ENCODE data around the gene ALK. TPM values are rescaled to one million over a fixed set of nuclear protein-coding genes. Genes with fewer than 3 reads are reported as not detected.

ALK gene
- 0.52 TPM for total RNA-seq

DNA sequence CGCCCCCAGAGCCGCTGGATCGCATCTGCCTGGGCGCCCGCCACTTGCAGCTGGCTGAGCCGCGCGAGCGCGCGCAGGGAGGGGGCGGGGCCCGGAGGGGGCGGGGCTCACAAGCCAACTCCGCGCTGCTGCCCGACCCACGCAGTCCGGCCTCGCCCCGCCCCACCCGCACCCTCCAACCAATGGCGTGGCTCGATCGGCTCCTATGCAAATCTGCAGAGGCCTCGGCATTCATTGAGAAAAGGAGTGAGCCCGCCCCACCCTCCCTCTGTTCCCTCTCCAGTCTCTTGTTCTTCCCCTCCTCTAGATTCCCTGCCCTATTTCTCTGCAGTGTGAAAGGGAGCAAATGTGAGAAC lies at the start of gene ALK:
ALK (minus strand) TSS at position 27 of the 356 bp plus-strand sequence. CDS start 927 bp downstream, outside the sequence.
- Histone ChIP-seq H3K4me1 (ENCODE audit: control insufficient read depth in 3 of 3, insufficient read depth in 3 of 3, low read length in 3 of 3) (peaks cover 12 to 20% (median 15%) of the 10 kb centered on the region in 3 donors), H3K9ac (ENCODE audit: low read depth in 1 of 3, low read length in 3 of 3) (no peak within 1 kb of the TSS), H3K4me3 (ENCODE audit: low read length in 3 of 3) (peak within 1 kb of the TSS; percentile 16 to 43 (median 30)), H3K27me3 (ENCODE audit: control insufficient read depth in 3 of 3, insufficient read depth in 3 of 3, low read length in 3 of 3) (peaks cover 44 to 62% (median 59%) of the 10 kb centered on the region in 3 donors), H3K9me3 (ENCODE audit: control insufficient read depth in 3 of 3, low read length in 3 of 3) (no peaks in the 10 kb centered on the region), H3K36me3 (ENCODE audit: control insufficient read depth in 3 of 3, insufficient read depth in 3 of 3, low read length in 3 of 3) (no peaks in the 10 kb centered on the region), H3K27ac (ENCODE audit: low read depth, low read length) (no peak within 1 kb of the TSS)

DNA sequence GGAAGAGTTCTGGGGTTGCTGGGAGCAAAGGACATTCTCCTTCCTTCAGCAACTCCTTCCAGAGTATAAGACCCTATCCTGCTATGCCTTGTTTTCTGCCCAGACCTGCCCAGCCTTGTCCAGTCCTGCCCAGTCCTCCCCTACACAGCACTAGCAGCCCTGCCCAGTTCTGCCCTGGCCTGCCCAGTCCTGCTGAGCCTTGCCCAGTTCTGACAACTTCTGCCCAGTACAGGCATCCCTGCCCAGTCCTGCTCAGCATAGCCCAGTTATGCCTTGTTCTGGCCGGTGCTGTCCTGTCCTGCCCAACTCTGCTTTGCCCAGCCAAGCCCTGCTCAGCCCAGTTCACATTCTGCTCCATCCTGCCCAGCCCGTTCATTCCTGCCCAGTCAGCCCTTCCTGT lies 44.9 kb upstream of the ALK start:
- no peaks in the 10 kb centered on the region for H3K36me3 ChIP-seq (ENCODE audit: control insufficient read depth in 3 of 3, insufficient read depth in 3 of 3, low read length in 3 of 3)
- H3K9me3 ChIP-seq (ENCODE audit: control insufficient read depth in 3 of 3, low read length in 3 of 3) = no peaks in the 10 kb centered on the region
- peaks cover 6 to 34% (median 18%) of the 10 kb centered on the region in 3 donors for H3K27me3 ChIP-seq (ENCODE audit: control insufficient read depth in 3 of 3, insufficient read depth in 3 of 3, low read length in 3 of 3)

DNA sequence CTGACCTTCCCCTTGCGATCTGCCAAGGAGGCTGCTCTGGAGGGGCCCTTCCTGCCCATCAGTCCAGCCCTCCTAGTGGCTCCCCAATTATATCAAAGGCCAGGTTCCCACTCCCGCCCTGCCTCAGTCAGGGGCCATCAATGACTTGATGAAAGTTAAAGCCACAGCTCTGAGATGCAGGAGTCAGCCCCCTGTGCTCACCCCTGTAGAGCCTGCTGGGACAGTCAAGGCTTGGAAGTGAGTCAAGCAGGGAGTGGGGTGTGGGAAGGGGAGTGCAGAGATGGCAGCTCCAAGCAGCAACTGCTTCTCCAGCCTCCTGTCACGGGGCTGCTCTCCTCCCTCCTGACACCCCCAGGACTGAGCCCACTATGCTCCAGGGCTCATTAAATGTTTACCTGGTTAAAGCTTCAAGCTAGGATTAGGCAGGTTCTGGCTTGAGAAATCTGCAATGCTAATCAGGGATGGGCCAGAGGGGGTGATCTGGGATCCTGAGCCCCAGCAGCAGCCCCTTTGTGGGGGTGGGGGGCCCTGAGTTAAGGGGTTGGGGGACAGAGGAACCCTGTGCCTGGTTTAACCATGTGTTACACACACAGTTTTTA lies 42.7 kb upstream of the ALK start:
- H3K4me1 ChIP-seq (ENCODE audit: control insufficient read depth in 3 of 3, insufficient read depth in 3 of 3, low read length in 3 of 3) = no peaks in the 10 kb centered on the region
- H3K9me3 ChIP-seq (ENCODE audit: control insufficient read depth in 3 of 3, low read length in 3 of 3) = no peaks in the 10 kb centered on the region
- no peak overlapping the region for H3K27ac ChIP-seq (ENCODE audit: low read depth, low read length)
- H3K36me3 ChIP-seq (ENCODE audit: control insufficient read depth in 3 of 3, insufficient read depth in 3 of 3, low read length in 3 of 3) = no peaks in the 10 kb centered on the region
- H3K4me3 ChIP-seq (ENCODE audit: low read length in 3 of 3) = no peak overlapping the region
- no peak overlapping the region for H3K9ac ChIP-seq (ENCODE audit: low read depth in 1 of 3, low read length in 3 of 3)
- peaks cover 6 to 32% (median 9%) of the 10 kb centered on the region in 3 donors for H3K27me3 ChIP-seq (ENCODE audit: control insufficient read depth in 3 of 3, insufficient read depth in 3 of 3, low read length in 3 of 3)

More for the DNA sequence above, 44.9 kb upstream of the ALK start:
- no peak overlapping the region for H3K9ac ChIP-seq (ENCODE audit: low read depth in 1 of 3, low read length in 3 of 3)
- H3K4me3 ChIP-seq (ENCODE audit: low read length in 3 of 3) = no peak overlapping the region
- H3K4me1 ChIP-seq (ENCODE audit: control insufficient read depth in 3 of 3, insufficient read depth in 3 of 3, low read length in 3 of 3) = no peaks in the 10 kb centered on the region
- H3K27ac ChIP-seq (ENCODE audit: low read depth, low read length) = no peak overlapping the region

DNA sequence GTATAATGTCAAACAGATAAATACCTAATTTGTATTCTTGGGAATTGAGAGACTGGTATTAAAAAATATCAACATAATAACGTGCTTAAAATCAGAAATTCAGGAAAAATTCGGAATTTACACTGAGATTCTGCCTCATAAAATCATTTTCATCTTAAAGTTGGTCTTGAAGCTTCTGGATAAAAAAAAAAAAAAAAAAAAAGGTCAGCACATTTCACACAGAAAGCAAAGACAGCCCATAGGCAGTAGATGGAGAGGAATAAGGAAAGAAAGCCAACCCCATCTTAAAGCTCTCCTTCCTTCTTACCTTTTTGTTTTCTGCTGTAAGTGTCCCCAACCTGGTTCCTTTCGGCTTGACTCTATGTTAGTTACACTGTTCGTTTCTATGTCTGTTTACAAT lies 41.5 kb upstream of the ALK start:
- Histone ChIP-seq H3K36me3 (ENCODE audit: control insufficient read depth in 3 of 3, insufficient read depth in 3 of 3, low read length in 3 of 3) (no peaks in the 10 kb centered on the region), H3K9ac (ENCODE audit: low read depth in 1 of 3, low read length in 3 of 3) (no peak overlapping the region), H3K27ac (ENCODE audit: low read depth, low read length) (no peak overlapping the region), H3K4me3 (ENCODE audit: low read length in 3 of 3) (no peak overlapping the region), H3K4me1 (ENCODE audit: control insufficient read depth in 3 of 3, insufficient read depth in 3 of 3, low read length in 3 of 3) (no peaks in the 10 kb centered on the region), H3K27me3 (ENCODE audit: control insufficient read depth in 3 of 3, insufficient read depth in 3 of 3, low read length in 3 of 3) (peaks cover 6 to 32% (median 9%) of the 10 kb centered on the region in 3 donors), H3K9me3 (ENCODE audit: control insufficient read depth in 3 of 3, low read length in 3 of 3) (no peaks in the 10 kb centered on the region)

DNA sequence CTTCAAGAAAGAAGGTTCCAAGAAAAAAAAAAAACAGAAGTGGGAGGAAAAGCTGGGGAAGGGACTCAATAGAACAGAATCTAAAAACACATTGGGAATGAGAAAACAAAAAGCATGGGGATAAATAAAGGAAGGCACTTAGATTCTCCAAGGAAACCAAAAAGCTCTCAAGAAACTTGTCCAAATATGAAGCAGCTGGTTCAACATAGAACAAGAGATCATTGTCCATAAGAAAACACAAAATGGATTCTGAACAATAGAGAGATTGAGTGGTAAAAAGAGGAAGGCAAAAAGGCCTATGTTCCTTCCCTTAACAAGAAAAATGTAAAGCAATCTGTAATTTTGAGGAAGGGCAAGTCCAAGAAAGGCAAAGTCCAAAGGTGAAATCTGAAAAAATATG lies 32.9 kb upstream of the ALK start:
- H3K36me3 ChIP-seq (ENCODE audit: control insufficient read depth in 3 of 3, insufficient read depth in 3 of 3, low read length in 3 of 3) = no peaks in the 10 kb centered on the region
- H3K4me3 ChIP-seq (ENCODE audit: low read length in 3 of 3) = no peak overlapping the region
- H3K9me3 ChIP-seq (ENCODE audit: control insufficient read depth in 3 of 3, low read length in 3 of 3) = no peaks in the 10 kb centered on the region
- H3K27ac ChIP-seq (ENCODE audit: low read depth, low read length) = no peak overlapping the region
- H3K9ac ChIP-seq (ENCODE audit: low read depth in 1 of 3, low read length in 3 of 3) = no peak overlapping the region
- H3K4me1 ChIP-seq (ENCODE audit: control insufficient read depth in 3 of 3, insufficient read depth in 3 of 3, low read length in 3 of 3) = no peaks in the 10 kb centered on the region
- H3K27me3 ChIP-seq (ENCODE audit: control insufficient read depth in 3 of 3, insufficient read depth in 3 of 3, low read length in 3 of 3) = peaks cover 0 to 3% (median 2%) of the 10 kb centered on the region in 3 donors

DNA sequence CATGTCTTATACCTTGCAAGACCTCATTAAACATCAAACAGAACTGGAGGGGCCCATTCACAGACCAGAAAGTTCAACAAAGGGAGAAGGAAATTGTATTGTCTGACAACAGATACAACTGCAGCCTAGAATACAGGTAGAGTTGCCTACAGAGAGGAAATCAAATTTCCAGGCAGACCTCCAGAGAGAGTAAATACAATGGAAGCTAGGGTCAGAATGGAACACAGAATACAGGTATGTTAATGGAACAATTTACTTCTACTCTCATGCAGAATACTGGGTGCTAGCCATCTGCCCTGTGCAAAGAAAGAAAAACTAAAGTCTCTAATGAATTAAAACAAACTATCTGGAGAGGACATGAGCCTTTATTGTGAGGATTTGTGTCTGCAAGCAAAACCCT lies 31.6 kb upstream of the ALK start:
- Histone ChIP-seq H3K9me3 (ENCODE audit: control insufficient read depth in 3 of 3, low read length in 3 of 3) (no peaks in the 10 kb centered on the region), H3K4me1 (ENCODE audit: control insufficient read depth in 3 of 3, insufficient read depth in 3 of 3, low read length in 3 of 3) (no peaks in the 10 kb centered on the region), H3K27me3 (ENCODE audit: control insufficient read depth in 3 of 3, insufficient read depth in 3 of 3, low read length in 3 of 3) (peaks cover 0 to 2% (median 0%) of the 10 kb centered on the region in 3 donors), H3K4me3 (ENCODE audit: low read length in 3 of 3) (no peak overlapping the region), H3K27ac (ENCODE audit: low read depth, low read length) (no peak overlapping the region), H3K9ac (ENCODE audit: low read depth in 1 of 3, low read length in 3 of 3) (no peak overlapping the region), H3K36me3 (ENCODE audit: control insufficient read depth in 3 of 3, insufficient read depth in 3 of 3, low read length in 3 of 3) (no peaks in the 10 kb centered on the region)

DNA sequence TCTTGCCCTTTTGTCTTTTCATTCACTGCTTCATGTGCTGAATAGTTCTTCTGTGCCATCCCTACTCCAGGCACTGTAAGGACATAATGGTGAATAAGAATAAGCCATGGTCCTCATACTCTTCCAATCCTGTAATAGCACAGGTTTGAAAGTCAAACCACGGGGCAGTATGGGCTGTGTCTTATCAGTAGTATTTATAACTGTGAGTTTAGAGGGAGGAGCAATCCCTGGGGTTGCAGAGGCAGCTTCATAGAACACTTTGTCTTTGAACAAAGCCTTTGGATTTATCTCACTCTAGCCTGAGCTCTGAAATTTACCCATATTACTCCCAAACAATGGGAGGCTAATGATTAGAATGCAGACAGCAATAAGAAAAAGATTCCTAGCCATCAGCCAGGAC lies 30.2 kb upstream of the ALK start:
- Histone ChIP-seq H3K27me3 (ENCODE audit: control insufficient read depth in 3 of 3, insufficient read depth in 3 of 3, low read length in 3 of 3) (peaks cover 0 to 8% (median 2%) of the 10 kb centered on the region in 3 donors), H3K36me3 (ENCODE audit: control insufficient read depth in 3 of 3, insufficient read depth in 3 of 3, low read length in 3 of 3) (no peaks in the 10 kb centered on the region), H3K9me3 (ENCODE audit: control insufficient read depth in 3 of 3, low read length in 3 of 3) (no peaks in the 10 kb centered on the region), H3K27ac (ENCODE audit: low read depth, low read length) (no peak overlapping the region), H3K9ac (ENCODE audit: low read depth in 1 of 3, low read length in 3 of 3) (no peak overlapping the region), H3K4me3 (ENCODE audit: low read length in 3 of 3) (no peak overlapping the region), H3K4me1 (ENCODE audit: control insufficient read depth in 3 of 3, insufficient read depth in 3 of 3, low read length in 3 of 3) (no peaks in the 10 kb centered on the region)

DNA sequence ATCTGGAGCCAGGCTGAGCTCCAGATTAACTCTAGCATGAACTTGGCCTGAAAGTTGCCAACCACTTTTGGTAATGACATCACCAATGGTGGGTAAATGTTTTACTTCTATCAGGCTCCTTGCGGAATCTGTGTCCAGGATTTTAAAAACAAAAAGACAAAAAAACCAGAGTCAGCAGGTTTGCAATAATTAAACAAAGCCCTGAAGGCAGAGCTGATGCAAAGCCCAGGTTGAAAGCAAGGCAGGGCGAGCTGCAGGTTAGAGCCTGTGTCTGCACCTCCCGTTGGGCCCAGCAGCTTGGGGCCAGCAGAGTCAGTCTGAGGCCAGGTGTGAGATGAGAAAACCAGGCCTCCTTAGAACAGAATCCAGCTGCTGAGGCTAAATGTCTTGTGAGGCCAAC lies 29.1 kb upstream of the ALK start:
- Histone ChIP-seq H3K9ac (ENCODE audit: low read depth in 1 of 3, low read length in 3 of 3) (no peak overlapping the region), H3K9me3 (ENCODE audit: control insufficient read depth in 3 of 3, low read length in 3 of 3) (no peaks in the 10 kb centered on the region), H3K4me3 (ENCODE audit: low read length in 3 of 3) (no peak overlapping the region), H3K27ac (ENCODE audit: low read depth, low read length) (no peak overlapping the region), H3K4me1 (ENCODE audit: control insufficient read depth in 3 of 3, insufficient read depth in 3 of 3, low read length in 3 of 3) (no peaks in the 10 kb centered on the region), H3K36me3 (ENCODE audit: control insufficient read depth in 3 of 3, insufficient read depth in 3 of 3, low read length in 3 of 3) (no peaks in the 10 kb centered on the region), H3K27me3 (ENCODE audit: control insufficient read depth in 3 of 3, insufficient read depth in 3 of 3, low read length in 3 of 3) (peaks cover 0 to 8% (median 2%) of the 10 kb centered on the region in 3 donors)

DNA sequence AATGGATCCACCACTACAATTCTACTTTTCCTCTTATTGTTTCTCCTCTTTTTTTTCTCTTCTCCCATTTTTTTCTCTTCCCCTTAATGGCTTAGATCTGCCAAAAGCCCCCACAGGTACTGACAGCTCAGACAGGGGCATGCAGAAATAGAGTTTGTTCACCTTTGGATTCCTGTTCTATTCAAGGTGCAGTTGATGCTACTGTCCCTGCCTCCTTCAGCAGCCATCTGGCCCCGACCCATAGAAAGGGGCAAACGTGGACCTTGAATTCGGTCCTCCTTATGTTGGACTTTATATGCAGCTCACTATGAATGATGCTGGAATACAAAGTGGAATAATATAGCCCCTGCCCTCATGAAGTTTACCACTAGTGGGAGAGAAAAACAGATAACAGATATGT lies 27.7 kb upstream of the ALK start:
- Histone ChIP-seq H3K4me3 (ENCODE audit: low read length in 3 of 3) (no peak overlapping the region), H3K27ac (ENCODE audit: low read depth, low read length) (no peak overlapping the region), H3K27me3 (ENCODE audit: control insufficient read depth in 3 of 3, insufficient read depth in 3 of 3, low read length in 3 of 3) (peaks cover 0 to 8% (median 2%) of the 10 kb centered on the region in 3 donors), H3K9ac (ENCODE audit: low read depth in 1 of 3, low read length in 3 of 3) (no peak overlapping the region), H3K9me3 (ENCODE audit: control insufficient read depth in 3 of 3, low read length in 3 of 3) (no peaks in the 10 kb centered on the region), H3K4me1 (ENCODE audit: control insufficient read depth in 3 of 3, insufficient read depth in 3 of 3, low read length in 3 of 3) (no peaks in the 10 kb centered on the region), H3K36me3 (ENCODE audit: control insufficient read depth in 3 of 3, insufficient read depth in 3 of 3, low read length in 3 of 3) (no peaks in the 10 kb centered on the region)

DNA sequence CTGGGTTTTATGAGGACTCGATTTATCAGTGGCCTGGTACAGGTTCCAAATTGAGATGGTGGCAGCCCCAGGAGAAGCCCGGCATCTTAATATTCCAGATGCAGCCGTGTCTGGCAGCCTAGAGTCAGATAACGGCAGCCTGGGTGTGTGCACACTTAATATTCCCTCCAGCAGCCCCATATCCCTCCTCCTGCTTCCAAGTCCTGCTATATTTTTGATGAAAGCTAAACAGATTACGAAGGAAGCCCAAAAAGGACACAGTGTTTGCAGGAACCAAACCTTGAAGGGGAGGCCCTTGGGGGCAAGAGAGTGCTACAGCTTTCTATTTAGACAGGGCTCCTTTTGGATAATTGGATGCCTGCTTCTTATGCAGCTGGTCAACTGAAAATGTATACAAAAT lies 25.1 kb upstream of the ALK start:
- Histone ChIP-seq H3K9me3 (ENCODE audit: control insufficient read depth in 3 of 3, low read length in 3 of 3) (no peaks in the 10 kb centered on the region), H3K4me3 (ENCODE audit: low read length in 3 of 3) (no peak overlapping the region), H3K4me1 (ENCODE audit: control insufficient read depth in 3 of 3, insufficient read depth in 3 of 3, low read length in 3 of 3) (no peaks in the 10 kb centered on the region), H3K27ac (ENCODE audit: low read depth, low read length) (no peak overlapping the region), H3K36me3 (ENCODE audit: control insufficient read depth in 3 of 3, insufficient read depth in 3 of 3, low read length in 3 of 3) (no peaks in the 10 kb centered on the region), H3K27me3 (ENCODE audit: control insufficient read depth in 3 of 3, insufficient read depth in 3 of 3, low read length in 3 of 3) (peaks cover 0 to 8% (median 2%) of the 10 kb centered on the region in 3 donors), H3K9ac (ENCODE audit: low read depth in 1 of 3, low read length in 3 of 3) (no peak overlapping the region)

Measured in skeletal muscle tissue (tissue), 4 donors.